Choroid plexus epithelial cell (primary cell): ENCODE results near the gene RIPOR3.
"Not testable (repeated sequence)": the region's sequence is repeated elsewhere in the genome, so short reads cannot be mapped to it uniquely, and the experiment has no call there.

Experiments
- DNase-seq: peaks from one replicate; pipeline ENCODE4 v3.0.0-alpha.2; 2010; ENCODE audit warnings: low read depth
- H3K4me3 ChIP-seq: 2 replicates; pipeline ENCODE4 v1.5.1; 2011; ENCODE audit warnings: low read depth, mild to moderate bottlenecking, control low read depth, low read length, moderate library complexity
- CTCF ChIP-seq: conservative IDR thresholded peaks from 2 replicates; pipeline ENCODE4 v1.5.1; 2011; ENCODE audit warnings: low read depth, mild to moderate bottlenecking, control low read depth, inconsistent platforms, low read length, moderate library complexity

The RIPOR3 gene

GRCh38 chr20:50680105-50680960, 11.0 kb downstream of the RIPOR3 start:
- H3K4me3 ChIP-seq = no peak overlapping the region
- DNase-seq = peak; percentile 63
- no peak for TF ChIP-seq CTCF

- DNase-seq = no peak
- H3K4me3 ChIP-seq = no peak overlapping the region
- no peak for TF ChIP-seq CTCF
Observed at GRCh38 chr20:50679753-50680104, 11.6 kb downstream of the RIPOR3 start.

- no peak overlapping the region for H3K4me3 ChIP-seq
- TF ChIP-seq CTCF = no peak
- DNase-seq = peak; percentile 60
Observed at GRCh38 chr20:50678169-50678898, 13.0 kb downstream of the RIPOR3 start.

GRCh38 chr20:50676858-50677257, 14.5 kb downstream of the RIPOR3 start:
- H3K4me3 ChIP-seq = no peak overlapping the region
- TF ChIP-seq CTCF = no peak
- DNase-seq = no peak

- DNase-seq, H3K4me3 ChIP-seq: not testable (repeated sequence)
Observed at GRCh38 chr20:50676377-50676731, 15.0 kb downstream of the RIPOR3 start.

- DNase-seq = peak; percentile 65
- no peak overlapping the region for H3K4me3 ChIP-seq
- TF ChIP-seq CTCF = no peak
Observed at GRCh38 chr20:50675671-50676376, 15.5 kb downstream of the RIPOR3 start.

GRCh38 chr20:50674138-50674825, 17.1 kb downstream of the RIPOR3 start:
- no peak for TF ChIP-seq CTCF
- DNase-seq = no peak
- H3K4me3 ChIP-seq = no peak overlapping the region
